K562 (cell line): ENCODE measurements around the gene ITGB2. TPM values are rescaled to one million over a fixed set of nuclear protein-coding genes. Genes with fewer than 3 reads are reported as not detected.
A peak's percentile ranks its signal among the peaks of the same experiment; 100 is the strongest.

Experiments
- BRD4 ChIP-seq: fragments of 200-600 bp; sonication (generic); IDR thresholded peaks from 2 replicates; pipeline ENCODE4 v1.6.1; 2017; ENCODE audit warnings: inconsistent platforms
- CREB5 ChIP-seq: fragments of 250-450 bp; sonication (Bioruptor Pico); IDR thresholded peaks from 2 replicates; pipeline ENCODE4 v1.5.0; 2020; ENCODE audit warnings: mild to moderate bottlenecking
- ETV1 ChIP-seq: fragments of 450-650 bp; conservative IDR thresholded peaks from 2 replicates; pipeline ENCODE4 v1.6.1; 2016; ENCODE audit warnings: missing genetic modification characterization, control low read depth, low read depth, missing compliant biosample characterization
- FOSL1 ChIP-seq: fragments of 200-800 bp; sonication (Bioruptor generic); conservative IDR thresholded peaks from 2 replicates; pipeline ENCODE4 v1.6.1; 2016; ENCODE audit warnings: missing genetic modification characterization, missing compliant biosample characterization
- FOXP1 ChIP-seq: sonication (generic); formaldehyde crosslinking; IDR thresholded peaks from 2 replicates; pipeline ENCODE4 v1.8.0; 2022; ENCODE audit warnings: mild to moderate bottlenecking, missing genetic modification reagents
- GATAD2A ChIP-seq: fragments of 450-650 bp; IDR thresholded peaks from 2 replicates; pipeline ENCODE4 v1.6.1; 2017
- GATAD2B ChIP-seq: fragments of 450-650 bp; IDR thresholded peaks from 2 replicates; pipeline ENCODE4 v1.6.1; 2017; ENCODE audit warnings: mild to moderate bottlenecking, borderline replicate concordance
- GTF2B ChIP-seq: IDR thresholded peaks from 2 replicates; pipeline ENCODE4 v1.6.1; 2011; ENCODE audit not compliant: insufficient read length; ENCODE audit errors: extremely low read depth
- IRF2 ChIP-seq: sonication (generic); formaldehyde crosslinking; IDR thresholded peaks from 2 replicates; pipeline ENCODE4 v1.8.1; 2022; ENCODE audit warnings: mild to moderate bottlenecking, missing genetic modification reagents
- MCM7 ChIP-seq, 2 experiments: fragments of 450-650 bp; IDR thresholded peaks; 2 replicates each; pipeline ENCODE4 v1.6.1; 2016 to 2018
- POLR2A ChIP-seq: fragments of 450-650 bp; conservative IDR thresholded peaks from 2 replicates; pipeline ENCODE4 v1.6.1; 2016
- SETDB1 ChIP-seq: IDR thresholded peaks from one replicate; pipeline ENCODE4 v1.6.1; 2012; ENCODE audit warnings: low read length, control low read depth, inconsistent platforms
- SREBF1 ChIP-seq: fragments of 150-350 bp; IDR thresholded peaks from 2 replicates; pipeline ENCODE4 v1.6.1; 2014; ENCODE audit warnings: antibody characterized with exemption, low read depth, low read length, borderline replicate concordance
- TCF7L2 ChIP-seq: fragments of 150-350 bp; IDR thresholded peaks from 2 replicates; pipeline ENCODE4 v1.6.1; 2016; ENCODE audit warnings: low read depth, mild to moderate bottlenecking, low read length, moderate library complexity
- ZFP30 ChIP-seq: fragments of 250-450 bp; sonication (Bioruptor Pico); IDR thresholded peaks from 2 replicates; pipeline ENCODE4 v1.8.0; 2022; ENCODE audit warnings: moderate library complexity, mild to moderate bottlenecking, inconsistent platforms, borderline replicate concordance
- ZNF277 ChIP-seq: fragments of 250-450 bp; sonication (Bioruptor Pico); IDR thresholded peaks from 2 replicates; pipeline ENCODE4 v1.8.0; 2022; ENCODE audit warnings: inconsistent platforms, mild to moderate bottlenecking, moderate library complexity, borderline replicate concordance
- ZNF311 ChIP-seq: fragments of 250-450 bp; sonication (Bioruptor Pico); IDR thresholded peaks from 2 replicates; pipeline ENCODE4 v1.4.0; 2020; ENCODE audit warnings: mild to moderate bottlenecking, moderate library complexity
- ZNF551 ChIP-seq: fragments of 250-450 bp; sonication (Bioruptor Pico); IDR thresholded peaks from 2 replicates; pipeline ENCODE4 v1.5.0; 2021; ENCODE audit warnings: mild to moderate bottlenecking, moderate library complexity
- ZNF76 ChIP-seq: fragments of 250-450 bp; sonication (Bioruptor Pico); IDR thresholded peaks from 2 replicates; pipeline ENCODE4 v1.4.0; 2020; ENCODE audit warnings: mild to moderate bottlenecking, moderate library complexity, borderline replicate concordance
- ZNF764 ChIP-seq: fragments of 250-450 bp; sonication (Bioruptor Pico); IDR thresholded peaks from 2 replicates; pipeline ENCODE4 v1.4.0; 2020; ENCODE audit warnings: low read depth, mild to moderate bottlenecking, moderate library complexity
- polyA plus RNA-seq, 8 experiments: library from polyadenylated mRNA; depleted of rRNA in 4 of 8; stranded (reverse) in 5 of 8; unstranded in 3 of 8; fragments of >200 nt; fragmentation: Nextera tagmentation in 2 of 8; fragmentation: Illumina TruSeq in 1 of 8; extraction: Ambion mirVana in 2 of 8; extraction: Trizol in 1 of 8; gene quantifications; 2 replicates each; pipeline versions ENCODE4 v1.2.1 to v1.2.3, GENCODE V29; 2011 to 2014; ENCODE audit warnings: inconsistent platforms in 1 of 8, missing spikeins in 1 of 8
- total RNA-seq, 7 experiments: library from RNA; depleted of rRNA in 6 of 7; stranded (reverse); fragments of >200 nt in 6 of 7; fragmentation: Illumina TruSeq in 2 of 7; extraction: Trizol in 2 of 7; gene quantifications; 2 replicates each; pipeline versions ENCODE4 v1.2.1 to v1.2.3, GENCODE V29; 2011 to 2021; ENCODE audit warnings: low replicate concordance in 1 of 7
- TF ChIP-seq, protein P1 (sequence below): sonication (generic); formaldehyde crosslinking; IDR thresholded peaks from 2 replicates; pipeline ENCODE4 v1.8.0; 2022; ENCODE audit warnings: mild to moderate bottlenecking, missing genetic modification reagents, borderline replicate concordance
- TF ChIP-seq, protein P2 (sequence below): sonication (generic); formaldehyde crosslinking; IDR thresholded peaks from 2 replicates; pipeline ENCODE4 v1.8.1; 2022; ENCODE audit warnings: missing genetic modification reagents
- TF ChIP-seq, protein P3 (sequence below): fragments of 250-450 bp; sonication (Bioruptor Pico); IDR thresholded peaks from 2 replicates; pipeline ENCODE4 v1.6.1; 2021; ENCODE audit warnings: mild to moderate bottlenecking

ITGB2 gene
- total and polyA plus RNA-seq, 9 of the 15 experiments (the other 6 are each of a cell fraction or from before 2014, with no cell fraction given) = 0.07 to 1.3 (median 0.51) TPM; not detected in 2

- no peak for TF ChIP-seq IRF2 (CRISPR knock-in tag)
- TF ChIP-seq FOXP1 = no peak
- TF ChIP-seq ETV1 (tag) = peak; percentile 52; the same call in 1 of the 2 replicates
- no peak for TF ChIP-seq BRD4
- no peak for TF ChIP-seq CREB5 (CRISPR knock-in tag)
- TF ChIP-seq ZNF311 = no peak
- no peak for TF ChIP-seq TCF7L2
- no peak for TF ChIP-seq ZFP30 (CRISPR knock-in tag)
- TF ChIP-seq, protein P1, sequence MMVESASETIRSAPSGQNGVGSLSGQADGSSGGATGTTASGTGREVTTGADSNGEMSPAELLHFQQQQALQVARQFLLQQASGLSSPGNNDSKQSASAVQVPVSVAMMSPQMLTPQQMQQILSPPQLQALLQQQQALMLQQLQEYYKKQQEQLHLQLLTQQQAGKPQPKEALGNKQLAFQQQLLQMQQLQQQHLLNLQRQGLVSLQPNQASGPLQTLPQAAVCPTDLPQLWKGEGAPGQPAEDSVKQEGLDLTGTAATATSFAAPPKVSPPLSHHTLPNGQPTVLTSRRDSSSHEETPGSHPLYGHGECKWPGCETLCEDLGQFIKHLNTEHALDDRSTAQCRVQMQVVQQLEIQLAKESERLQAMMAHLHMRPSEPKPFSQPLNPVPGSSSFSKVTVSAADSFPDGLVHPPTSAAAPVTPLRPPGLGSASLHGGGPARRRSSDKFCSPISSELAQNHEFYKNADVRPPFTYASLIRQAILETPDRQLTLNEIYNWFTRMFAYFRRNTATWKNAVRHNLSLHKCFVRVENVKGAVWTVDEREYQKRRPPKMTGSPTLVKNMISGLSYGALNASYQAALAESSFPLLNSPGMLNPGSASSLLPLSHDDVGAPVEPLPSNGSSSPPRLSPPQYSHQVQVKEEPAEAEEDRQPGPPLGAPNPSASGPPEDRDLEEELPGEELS (CRISPR knock-in tag) = no peak
- TF ChIP-seq FOSL1 (tag) = no peak
- TF ChIP-seq, protein P2, sequence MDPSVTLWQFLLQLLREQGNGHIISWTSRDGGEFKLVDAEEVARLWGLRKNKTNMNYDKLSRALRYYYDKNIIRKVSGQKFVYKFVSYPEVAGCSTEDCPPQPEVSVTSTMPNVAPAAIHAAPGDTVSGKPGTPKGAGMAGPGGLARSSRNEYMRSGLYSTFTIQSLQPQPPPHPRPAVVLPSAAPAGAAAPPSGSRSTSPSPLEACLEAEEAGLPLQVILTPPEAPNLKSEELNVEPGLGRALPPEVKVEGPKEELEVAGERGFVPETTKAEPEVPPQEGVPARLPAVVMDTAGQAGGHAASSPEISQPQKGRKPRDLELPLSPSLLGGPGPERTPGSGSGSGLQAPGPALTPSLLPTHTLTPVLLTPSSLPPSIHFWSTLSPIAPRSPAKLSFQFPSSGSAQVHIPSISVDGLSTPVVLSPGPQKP = no peak
- TF ChIP-seq, protein P3, sequence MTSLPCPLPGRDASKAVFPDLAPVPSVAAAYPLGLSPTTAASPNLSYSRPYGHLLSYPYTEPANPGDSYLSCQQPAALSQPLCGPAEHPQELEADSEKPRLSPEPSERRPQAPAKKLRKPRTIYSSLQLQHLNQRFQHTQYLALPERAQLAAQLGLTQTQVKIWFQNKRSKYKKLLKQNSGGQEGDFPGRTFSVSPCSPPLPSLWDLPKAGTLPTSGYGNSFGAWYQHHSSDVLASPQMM (CRISPR knock-in tag) = no peak
- no peak for TF ChIP-seq SREBF1
- no peak for TF ChIP-seq GATAD2A
- TF ChIP-seq ZNF764 = no peak
- no peak for TF ChIP-seq POLR2A
- no peak for TF ChIP-seq ZNF277
- peak; percentile 11 for TF ChIP-seq SETDB1
- TF ChIP-seq ZNF76 = no peak
- no peak for TF ChIP-seq GATAD2B
- TF ChIP-seq GTF2B = no peak
- no peak for TF ChIP-seq ZNF551 (CRISPR knock-in tag)
- TF ChIP-seq MCM7 (IDR thresholded peaks at IDR 0.05) = no peak
Measured at GRCh38 chr21:44836666-44837471, 83.8 kb downstream of the ITGB2 start (continued).
